Peyer's patch (tissue), 4 donors: ENCODE measurements around the gene TFPT. TPM values are rescaled to one million over a fixed set of nuclear protein-coding genes. Genes with fewer than 3 reads are reported as not detected.
A peak's percentile ranks its signal among the peaks of the same experiment; 100 is the strongest.

Experiments used
- DNase-seq, 3 donors: peaks; one replicate each; pipeline ENCODE4 v3.0.0-alpha.2; 2017 to 2019
- H3K27ac ChIP-seq, 4 donors: fragments of 200-600 bp; sonication (generic); one replicate each; pipeline ENCODE4 v1.5.1; 2016 to 2019
- H3K27me3 ChIP-seq, 2 donors: fragments of 200-600 bp; sonication (generic); one replicate each; pipeline ENCODE4 v1.5.1; 2019
- H3K36me3 ChIP-seq, 3 donors: fragments of 200-600 bp; sonication (generic); one replicate each; pipeline ENCODE4 v1.5.1; 2016 to 2019
- H3K4me1 ChIP-seq, 4 donors: fragments of 200-600 bp; sonication (generic); one replicate each; pipeline ENCODE4 v1.5.1; 2016 to 2019
- H3K4me3 ChIP-seq, 4 donors: fragments of 200-600 bp; sonication (generic); 1 replicate in 3 of 4; 2 replicates in 1 of 4; pipeline ENCODE4 v1.5.1; 2016 to 2019; ENCODE audit warnings: mild to moderate bottlenecking in 1 of 4
- H3K9me3 ChIP-seq, 4 donors: fragments of 200-600 bp; sonication (generic); one replicate each; pipeline ENCODE4 v1.5.1; 2016 to 2019; ENCODE audit warnings: mild to moderate bottlenecking in 1 of 4
- CTCF ChIP-seq, 6 experiments: fragments of 450-650 bp in 4 of 6; fragments of 200-600 bp in 2 of 6; sonication (generic) in 1 of 6; IDR thresholded peaks; one replicate each; pipeline ENCODE4 v1.5.1; 2017 to 2019; ENCODE audit warnings: antibody characterized with exemption in 6 of 6, mild to moderate bottlenecking in 3 of 6, moderate library complexity in 1 of 6
- POLR2A ChIP-seq, 2 donors: fragments of 450-650 bp; IDR thresholded peaks; one replicate each; pipeline ENCODE4 v1.5.1; 2017; ENCODE audit warnings: antibody characterized with exemption in 2 of 2, mild to moderate bottlenecking in 2 of 2, moderate library complexity in 2 of 2
- total RNA-seq, 4 donors: library from RNA; depleted of rRNA; stranded (reverse); fragments of >200 nt; gene quantifications; one replicate each; pipeline ENCODE4 v1.1.0, GENCODE V29; 2016

Gene TFPT
- total RNA-seq, 4 donors from 2014 or later, result 9.3 to 15.7 (median 10.6) TPM

- DNase-seq, result peak in 1 of 3 donors; percentile 42
- no peaks in the 10 kb centered on the region for H3K27me3 ChIP-seq
- no peak overlapping the region for H3K27ac ChIP-seq
- no peaks in the 10 kb centered on the region for H3K9me3 ChIP-seq
- no peak for TF ChIP-seq CTCF (IDR thresholded peaks at IDR 0.05)
- no peak for TF ChIP-seq POLR2A (IDR thresholded peaks at IDR 0.05)
- no peak overlapping the region for H3K4me3 ChIP-seq
- H3K4me1 ChIP-seq, result peaks cover 0 to 17% (median 7%) of the 10 kb centered on the region in 4 donors
- peaks cover 0 to 61% (median 0%) of the 10 kb centered on the region in 3 donors for H3K36me3 ChIP-seq
Observed at GRCh38 chr19:54107876-54108490, 7.5 kb downstream of the TFPT start.

- no peaks in the 10 kb centered on the region for H3K9me3 ChIP-seq
- no peak overlapping the region for H3K4me3 ChIP-seq
- H3K36me3 ChIP-seq, result peaks cover 0 to 61% (median 0%) of the 10 kb centered on the region in 3 donors
- TF ChIP-seq CTCF (IDR thresholded peaks at IDR 0.05) (no peak), POLR2A (IDR thresholded peaks at IDR 0.05) (no peak)
- peaks cover 0 to 17% (median 7%) of the 10 kb centered on the region in 4 donors for H3K4me1 ChIP-seq
- H3K27me3 ChIP-seq, result no peaks in the 10 kb centered on the region
- peak in 1 of 3 donors; percentile 42 for DNase-seq
- no peak overlapping the region for H3K27ac ChIP-seq
Observed at GRCh38 chr19:54106716-54107115, 8.7 kb downstream of the TFPT start.

GRCh38 chr19:54105796-54106195 is 9.7 kb downstream of the TFPT start:
- TF ChIP-seq POLR2A (IDR thresholded peaks at IDR 0.05) (no peak), CTCF (IDR thresholded peaks at IDR 0.05) (no peak)
- Histone ChIP-seq H3K27me3 (no peaks in the 10 kb centered on the region), H3K27ac (no peak overlapping the region), H3K4me3 (no peak overlapping the region), H3K36me3 (peaks cover 0 to 56% (median 0%) of the 10 kb centered on the region in 3 donors), H3K4me1 (peaks cover 0 to 17% (median 7%) of the 10 kb centered on the region in 4 donors), H3K9me3 (no peaks in the 10 kb centered on the region)
- peak in 1 of 3 donors; percentile 9 for DNase-seq

GRCh38 chr19:54104998-54105715 is 10.3 kb downstream of the TFPT start:
- TF ChIP-seq CTCF (IDR thresholded peaks at IDR 0.05) (no peak), POLR2A (IDR thresholded peaks at IDR 0.05) (no peak)
- peaks cover 0 to 17% (median 7%) of the 10 kb centered on the region in 4 donors for H3K4me1 ChIP-seq
- H3K9me3 ChIP-seq, result no peaks in the 10 kb centered on the region
- peaks cover 0 to 50% (median 0%) of the 10 kb centered on the region in 3 donors for H3K36me3 ChIP-seq
- H3K27ac ChIP-seq, result no peak overlapping the region
- H3K4me3 ChIP-seq, result no peak overlapping the region
- peak in 1 of 3 donors; percentile 39 for DNase-seq
- no peaks in the 10 kb centered on the region for H3K27me3 ChIP-seq

GRCh38 chr19:54102421-54103169 is 12.9 kb downstream of the TFPT start, which contains the start of gene NDUFA3:
Gene NDUFA3, plus strand, starts transcription at chr19:54102855. Its CDS starts 24 bp downstream, at chr19:54102879.
- TF ChIP-seq CTCF (IDR thresholded peaks at IDR 0.05), result no peak
- peak; percentile 73 to 75 for TF ChIP-seq POLR2A (IDR thresholded peaks at IDR 0.05)
- no peaks in the 10 kb centered on the region for H3K27me3 ChIP-seq
- H3K4me1 ChIP-seq, result peaks cover 0 to 17% (median 7%) of the 10 kb centered on the region in 4 donors
- H3K27ac ChIP-seq, result peak within 1 kb of the TSS; percentile 56 to 81 (median 66)
- H3K4me3 ChIP-seq, result peak within 1 kb of the TSS; percentile 63 to 92 (median 83)
- peaks cover 0 to 24% (median 0%) of the 10 kb centered on the region in 3 donors for H3K36me3 ChIP-seq
- H3K9me3 ChIP-seq, result no peaks in the 10 kb centered on the region
- peak; percentile 96 to 99 (median 97) for DNase-seq
